ENCODE data around the gene NAALADL1.

The NAALADL1 gene

GRCh38 chr11:65042891-65043290 is 15.5 kb downstream of the NAALADL1 start:
- DNase-seq (ENCODE audit: low read depth), result no peak
- no peak for TF ChIP-seq CTCF (conservative IDR thresholded peaks at IDR 0.05; ENCODE audit: low read depth, low read length)
- H3K4me3 ChIP-seq (ENCODE audit: low read length), result no peak overlapping the region

GRCh38 chr11:65040847-65041622 is 17.3 kb downstream of the NAALADL1 start, which contains the start of gene SAC3D1:
SAC3D1 (plus strand) TSS chr11:65041210; CDS start chr11:65041293, 83 bp downstream.
- DNase-seq (ENCODE audit: low read depth), result peak; percentile 87
- no peak for TF ChIP-seq CTCF (conservative IDR thresholded peaks at IDR 0.05; ENCODE audit: low read depth, low read length)
- H3K4me3 ChIP-seq (ENCODE audit: low read length), result peak within 1 kb of the TSS; percentile 62

GRCh38 chr11:65040520-65040846 is 17.9 kb downstream of the NAALADL1 start:
- DNase-seq (ENCODE audit: low read depth), result no peak
- no peak for TF ChIP-seq CTCF (conservative IDR thresholded peaks at IDR 0.05; ENCODE audit: low read depth, low read length)
- H3K4me3 ChIP-seq (ENCODE audit: low read length), result peak overlapping the region; percentile 62

GRCh38 chr11:65036931-65037330 is 21.4 kb downstream of the NAALADL1 start:
- no peak for TF ChIP-seq CTCF (conservative IDR thresholded peaks at IDR 0.05; ENCODE audit: low read depth, low read length)
- no peak for DNase-seq (ENCODE audit: low read depth)
- H3K4me3 ChIP-seq (ENCODE audit: low read length), result no peak overlapping the region

- no peak overlapping the region for H3K4me3 ChIP-seq (ENCODE audit: low read length)
- DNase-seq (ENCODE audit: low read depth), result no peak
- TF ChIP-seq CTCF (conservative IDR thresholded peaks at IDR 0.05; ENCODE audit: low read depth, low read length), result no peak
These were observed 22.8 kb downstream of the NAALADL1 start for GRCh38 chr11:65035579-65035978.

- no peak for TF ChIP-seq CTCF (conservative IDR thresholded peaks at IDR 0.05; ENCODE audit: low read depth, low read length)
- no peak for DNase-seq (ENCODE audit: low read depth)
- no peak overlapping the region for H3K4me3 ChIP-seq (ENCODE audit: low read length)
These were observed 23.9 kb downstream of the NAALADL1 start for GRCh38 chr11:65034423-65034822.

GRCh38 chr11:65032216-65032615 is 26.1 kb downstream of the NAALADL1 start:
- no peak for TF ChIP-seq CTCF (conservative IDR thresholded peaks at IDR 0.05; ENCODE audit: low read depth, low read length)
- H3K4me3 ChIP-seq (ENCODE audit: low read length), result no peak overlapping the region
- DNase-seq (ENCODE audit: low read depth), result no peak
